Ishikawa (cell line): ENCODE results near the gene MFNG.

Experiments
- CEBPB ChIP-seq: IDR thresholded peaks from 2 replicates; pipeline ENCODE4 v1.6.1; 2012
- EGR1 ChIP-seq: IDR thresholded peaks from 2 replicates; pipeline ENCODE4 v1.6.1; 2012
- EP300 ChIP-seq: IDR thresholded peaks from 2 replicates; pipeline ENCODE4 v1.6.1; 2012; ENCODE audit warnings: borderline replicate concordance
- RAD21 ChIP-seq: IDR thresholded peaks from 2 replicates; pipeline ENCODE4 v1.6.1; 2012; ENCODE audit warnings: low read depth
- TEAD4 ChIP-seq: IDR thresholded peaks from 2 replicates; pipeline ENCODE4 v1.6.1; 2012

DNA sequence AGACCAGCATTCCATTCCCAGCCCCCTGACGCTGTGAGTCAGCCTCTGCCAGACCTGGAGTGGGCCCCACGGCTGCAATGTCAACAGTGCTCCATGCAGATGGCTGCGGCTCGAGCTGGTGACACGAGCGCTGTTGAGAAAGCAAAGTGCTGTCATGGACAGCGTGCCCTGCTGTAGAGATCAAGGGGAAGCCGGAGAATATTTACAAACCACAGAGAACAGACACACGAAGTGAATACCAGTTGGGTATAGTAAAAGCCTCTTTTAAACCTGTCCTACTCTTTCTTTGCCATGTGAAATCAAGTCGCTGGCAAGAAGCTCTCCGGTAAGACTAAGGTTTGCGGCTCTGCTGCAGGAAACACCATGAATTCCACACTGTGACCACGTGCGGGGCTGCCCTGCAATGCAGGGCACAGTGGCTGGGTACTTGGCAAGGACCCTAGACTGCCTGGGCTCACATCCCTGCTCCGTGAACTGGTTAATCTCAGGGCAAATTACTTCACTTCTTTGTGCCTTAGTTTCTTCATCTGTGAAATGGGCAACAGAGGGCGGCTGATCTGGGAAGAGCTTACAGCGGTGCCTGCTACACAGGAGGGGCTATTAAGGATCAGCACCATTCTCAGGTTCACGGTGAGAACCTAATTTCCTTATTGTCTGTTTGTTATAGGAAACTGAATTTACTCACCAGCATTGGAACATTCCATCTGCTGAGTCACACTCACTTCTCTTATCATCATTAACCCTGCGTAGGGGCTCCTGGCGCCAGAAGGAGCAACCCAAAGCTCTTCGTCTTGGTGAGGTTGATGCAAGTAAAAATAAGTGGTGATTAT, 31.1 kb downstream of the MFNG start:
- 0 out of 2 replicates have a peak, but pooled peaks have one; percentile 7 for TF ChIP-seq TEAD4
- TF ChIP-seq EP300 = no peak
- TF ChIP-seq RAD21 = no peak
- TF ChIP-seq EGR1 = no peak
- no peak for TF ChIP-seq CEBPB
